ENCODE measurements around the gene CD248.

DNA sequence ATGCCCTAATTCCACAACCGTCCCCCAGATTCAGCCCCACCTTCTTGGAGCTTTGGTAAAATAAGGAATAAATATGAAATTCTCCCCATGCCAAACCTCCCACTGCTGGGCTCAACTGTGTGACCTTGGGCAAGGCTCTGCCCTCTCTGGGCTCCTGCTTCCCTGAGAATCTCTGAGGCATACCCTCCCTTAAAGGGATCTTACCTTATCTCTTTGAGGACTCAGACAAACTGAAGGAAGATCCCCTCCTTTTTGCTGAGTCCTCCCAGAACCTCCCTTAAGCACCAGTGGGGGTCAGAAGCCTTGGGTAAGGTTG, 2.7 kb downstream of the CD248 start:
- TF ChIP-seq, protein P1, sequence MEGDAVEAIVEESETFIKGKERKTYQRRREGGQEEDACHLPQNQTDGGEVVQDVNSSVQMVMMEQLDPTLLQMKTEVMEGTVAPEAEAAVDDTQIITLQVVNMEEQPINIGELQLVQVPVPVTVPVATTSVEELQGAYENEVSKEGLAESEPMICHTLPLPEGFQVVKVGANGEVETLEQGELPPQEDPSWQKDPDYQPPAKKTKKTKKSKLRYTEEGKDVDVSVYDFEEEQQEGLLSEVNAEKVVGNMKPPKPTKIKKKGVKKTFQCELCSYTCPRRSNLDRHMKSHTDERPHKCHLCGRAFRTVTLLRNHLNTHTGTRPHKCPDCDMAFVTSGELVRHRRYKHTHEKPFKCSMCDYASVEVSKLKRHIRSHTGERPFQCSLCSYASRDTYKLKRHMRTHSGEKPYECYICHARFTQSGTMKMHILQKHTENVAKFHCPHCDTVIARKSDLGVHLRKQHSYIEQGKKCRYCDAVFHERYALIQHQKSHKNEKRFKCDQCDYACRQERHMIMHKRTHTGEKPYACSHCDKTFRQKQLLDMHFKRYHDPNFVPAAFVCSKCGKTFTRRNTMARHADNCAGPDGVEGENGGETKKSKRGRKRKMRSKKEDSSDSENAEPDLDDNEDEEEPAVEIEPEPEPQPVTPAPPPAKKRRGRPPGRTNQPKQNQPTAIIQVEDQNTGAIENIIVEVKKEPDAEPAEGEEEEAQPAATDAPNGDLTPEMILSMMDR (conservative IDR thresholded peaks at IDR 0.05), result no peak
- no peak for TF ChIP-seq EZH2 (IDR thresholded peaks at IDR 0.05; ENCODE audit: low read depth)
